ENCODE data around the gene PCDHGB3. TPM values are rescaled to one million over a fixed set of nuclear protein-coding genes. Genes with fewer than 3 reads are reported as not detected.
"Not testable (repeated sequence)": the region's sequence is repeated elsewhere in the genome, so short reads cannot be mapped to it uniquely, and the experiment has no call there.

Gene PCDHGB3
- total RNA-seq, 1 donor from 2014 or later = 14.2 TPM

DNA sequence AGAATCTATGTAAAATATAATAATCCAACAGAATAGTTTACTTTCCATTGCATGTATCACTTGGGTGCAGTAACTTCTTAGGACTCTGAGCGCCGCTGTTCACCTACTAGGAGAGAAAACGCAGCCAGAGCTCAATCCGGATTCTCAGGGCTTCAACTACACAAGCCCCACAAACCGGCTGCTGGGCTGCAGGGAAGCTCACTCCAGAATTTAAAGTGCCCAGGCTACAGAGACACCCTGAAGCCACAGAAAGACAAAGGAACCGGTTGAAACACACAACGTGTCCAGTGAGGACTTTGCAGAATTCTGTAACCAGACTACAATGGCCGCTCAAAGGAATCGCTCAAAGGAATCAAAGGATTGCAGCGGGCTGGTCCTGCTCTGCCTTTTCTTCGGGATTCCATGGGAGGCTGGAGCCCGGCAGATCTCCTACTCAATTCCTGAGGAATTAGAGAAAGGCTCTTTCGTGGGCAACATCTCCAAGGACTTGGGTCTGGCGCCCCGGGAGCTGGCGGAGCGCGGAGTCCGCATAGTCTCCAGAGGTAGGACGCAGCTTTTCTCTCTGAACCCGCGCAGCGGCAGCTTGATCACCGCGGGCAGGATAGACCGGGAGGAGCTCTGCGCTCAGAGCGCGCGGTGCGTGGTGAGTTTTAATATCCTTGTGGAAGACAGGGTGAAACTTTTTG lies 43.0 kb downstream of the PCDHGB3 start, which contains the start of gene PCDHGA10:
Gene PCDHGA10, plus strand, starts transcription at position 134 of the 686 bp plus-strand sequence. Its CDS starts 189 bp downstream, at position 323.
- DNase-seq (ENCODE audit: low spot score) = no peak
- intact Hi-C loops (cut with DNase I) = no loop called here

DNA sequence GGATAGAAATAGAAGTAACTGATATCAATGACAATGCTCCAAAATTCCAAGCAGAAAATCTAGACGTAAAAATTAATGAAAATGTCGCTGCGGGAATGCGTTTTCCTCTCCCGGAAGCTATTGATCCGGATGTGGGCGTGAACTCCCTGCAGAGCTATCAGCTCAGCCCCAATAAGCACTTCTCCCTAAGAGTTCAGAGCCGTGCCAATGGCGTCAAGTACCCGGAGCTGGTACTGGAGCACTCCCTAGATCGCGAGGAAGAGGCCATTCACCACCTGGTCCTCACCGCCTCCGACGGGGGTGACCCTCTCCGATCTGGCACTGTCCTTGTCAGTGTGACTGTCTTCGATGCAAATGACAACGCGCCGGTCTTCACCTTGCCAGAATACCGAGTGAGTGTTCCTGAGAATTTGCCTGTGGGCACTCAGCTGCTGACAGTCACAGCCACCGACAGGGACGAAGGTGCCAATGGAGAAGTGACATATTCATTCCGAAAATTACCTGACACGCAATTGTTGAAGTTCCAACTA lies 43.6 kb downstream of the PCDHGB3 start:
- DNase-seq (ENCODE audit: low spot score) = no peak
- intact Hi-C loops (cut with DNase I) = loop anchor here (2.0 kb wide), 1 partner anchor 145 kb away; no protein-coding TSS in a partner anchor

DNA sequence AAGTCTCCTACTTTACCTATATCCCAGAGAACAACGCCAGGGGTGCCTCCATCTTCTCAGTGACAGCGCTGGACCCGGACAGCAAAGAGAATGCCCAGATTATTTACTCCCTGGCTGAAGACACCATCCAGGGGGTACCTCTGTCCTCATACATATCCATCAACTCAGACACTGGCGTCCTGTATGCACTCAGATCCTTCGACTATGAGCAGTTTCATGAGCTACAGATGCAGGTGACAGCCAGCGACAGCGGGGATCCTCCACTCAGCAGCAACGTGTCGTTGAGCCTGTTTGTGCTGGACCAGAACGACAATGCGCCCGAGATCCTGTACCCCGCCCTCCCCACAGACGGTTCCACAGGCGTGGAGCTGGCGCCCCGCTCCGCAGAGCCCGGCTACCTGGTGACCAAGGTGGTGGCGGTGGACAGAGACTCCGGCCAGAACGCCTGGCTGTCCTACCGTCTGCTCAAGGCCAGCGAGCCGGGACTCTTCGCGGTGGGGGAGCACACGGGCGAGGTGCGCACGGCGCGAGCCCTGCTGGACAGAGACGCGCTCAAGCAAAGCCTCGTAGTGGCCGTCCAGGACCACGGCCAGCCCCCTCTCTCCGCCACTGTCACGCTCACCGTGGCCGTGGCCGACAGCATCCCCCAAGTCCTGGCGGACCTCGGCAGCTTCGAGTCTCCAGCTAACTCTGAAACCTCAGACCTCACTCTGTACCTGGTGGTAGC lies 44.7 kb downstream of the PCDHGB3 start:
- not testable (repeated sequence) for DNase-seq (ENCODE audit: low spot score)
- intact Hi-C loops (cut with DNase I) = loop anchor here (2.0 kb wide), 1 partner anchor 144 kb away; no protein-coding TSS in a partner anchor

- not testable (repeated sequence) for DNase-seq (ENCODE audit: low spot score)
- intact Hi-C loops (cut with DNase I) = loop anchor here (2.0 kb wide), 1 partner anchor 144 kb away; no protein-coding TSS in a partner anchor
Observed at GRCh38 chr5:141415275-141415618, 45.2 kb downstream of the PCDHGB3 start.

DNA sequence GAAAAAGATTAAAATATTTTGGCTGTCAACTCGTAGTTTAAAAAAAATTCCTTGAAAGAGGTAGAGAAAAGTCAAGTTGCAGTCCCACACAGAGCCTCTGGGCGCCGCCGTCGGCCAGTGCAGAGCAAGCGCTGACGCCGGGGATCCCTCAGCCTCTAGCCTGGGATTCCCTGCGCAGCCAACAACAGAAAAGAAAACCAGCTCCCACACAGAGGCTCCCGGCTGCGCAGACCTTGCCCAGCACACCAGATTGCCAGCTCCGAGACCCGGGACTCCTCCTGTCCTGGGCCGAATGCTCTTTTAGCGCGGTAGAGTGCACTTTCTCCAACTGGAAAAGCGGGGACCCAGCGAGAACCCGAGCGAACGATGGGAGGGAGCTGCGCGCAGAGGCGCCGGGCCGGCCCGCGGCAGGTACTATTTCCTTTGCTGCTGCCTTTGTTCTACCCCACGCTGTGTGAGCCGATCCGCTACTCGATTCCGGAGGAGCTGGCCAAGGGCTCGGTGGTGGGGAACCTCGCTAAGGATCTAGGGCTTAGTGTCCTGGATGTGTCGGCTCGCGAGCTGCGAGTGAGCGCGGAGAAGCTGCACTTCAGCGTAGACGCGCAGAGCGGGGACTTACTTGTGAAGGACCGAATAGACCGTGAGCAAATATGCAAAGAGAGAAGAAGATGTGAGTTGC lies 47.6 kb downstream of the PCDHGB3 start, which contains the start of gene PCDHGB7:
Gene PCDHGB7, plus strand, starts transcription at position 184 of the 679 bp plus-strand sequence. Its CDS starts 183 bp downstream, at position 367.
- DNase-seq (ENCODE audit: low spot score) = peak; percentile 86
- intact Hi-C loops (cut with DNase I) = loop anchor here (2.0 kb wide), 1 partner anchor 107 kb away; no protein-coding TSS in a partner anchor

GRCh38 chr5:141419074-141419880 lies 49.2 kb downstream of the PCDHGB3 start:
- intact Hi-C loops (cut with DNase I) = no loop called here

DNA sequence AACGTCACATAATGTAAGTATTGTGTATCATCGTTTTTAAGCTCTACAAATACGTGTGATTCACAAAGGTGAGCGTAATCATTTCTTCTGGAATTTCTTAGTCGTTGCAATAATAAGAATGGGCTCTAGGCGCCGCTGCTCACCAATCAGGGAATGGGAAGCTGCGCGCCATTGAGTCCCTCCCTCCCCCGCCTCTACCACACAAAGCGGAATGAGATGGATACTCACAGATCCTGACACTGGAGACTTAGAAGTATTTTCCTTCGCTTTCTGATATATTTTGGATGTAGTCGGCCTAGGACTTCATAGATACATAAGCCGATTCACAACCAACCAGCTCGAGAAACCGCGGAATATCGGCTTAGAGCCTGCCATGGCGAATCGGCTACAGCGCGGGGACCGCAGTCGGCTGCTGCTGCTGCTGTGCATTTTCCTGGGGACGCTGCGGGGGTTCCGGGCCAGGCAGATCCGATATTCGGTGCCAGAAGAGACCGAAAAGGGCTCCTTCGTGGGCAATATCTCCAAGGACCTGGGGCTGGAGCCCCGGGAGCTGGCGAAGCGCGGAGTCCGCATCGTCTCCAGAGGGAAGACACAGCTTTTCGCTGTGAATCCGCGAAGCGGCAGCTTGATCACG lies 50.9 kb downstream of the PCDHGB3 start, which contains the start of gene PCDHGA11:
Gene PCDHGA11, plus strand, starts transcription at position 197 of the 634 bp plus-strand sequence. Its CDS starts 177 bp downstream, at position 374.
- no peak for DNase-seq (ENCODE audit: low spot score)
- intact Hi-C loops (cut with DNase I) = no loop called here

More at GRCh38 chr5:141419074-141419880, 49.2 kb downstream of the PCDHGB3 start:
- DNase-seq (ENCODE audit: low spot score) = no peak

- no peak for DNase-seq (ENCODE audit: low spot score)
- intact Hi-C loops (cut with DNase I) = no loop called here
Observed at GRCh38 chr5:141421489-141421855, 51.4 kb downstream of the PCDHGB3 start.

Other genes starting within 250 kb of the PCDHGB3 start
- 1.3 TPM for gene PCDHB4, start 248.4 kb upstream of the PCDHGB3 start, total RNA-seq
- gene PCDHB5, start 235.0 kb upstream of the PCDHGB3 start, total RNA-seq = 3.2 TPM
- gene PCDHB6, start 220.2 kb upstream of the PCDHGB3 start, total RNA-seq = 0.57 TPM
- gene PCDHB7, start 197.6 kb upstream of the PCDHGB3 start, total RNA-seq = 0.67 TPM
- 2.3 TPM for gene PCDHB8, start 192.5 kb upstream of the PCDHGB3 start, total RNA-seq
- 2.2 TPM for gene PCDHB16, start 187.9 kb upstream of the PCDHGB3 start, total RNA-seq
- 1.3 TPM for gene PCDHB9, start 183.1 kb upstream of the PCDHGB3 start, total RNA-seq
- 0.94 TPM for gene PCDHB10, start 177.9 kb upstream of the PCDHGB3 start, total RNA-seq
- gene PCDHB11, start 170.6 kb upstream of the PCDHGB3 start, total RNA-seq = 1.9 TPM
- gene PCDHB12, start 161.5 kb upstream of the PCDHGB3 start, total RNA-seq = 1.1 TPM
- gene PCDHB13, start 156.3 kb upstream of the PCDHGB3 start, total RNA-seq = 4.8 TPM
- 4.4 TPM for gene PCDHB14, start 146.9 kb upstream of the PCDHGB3 start, total RNA-seq
- 9.9 TPM for gene PCDHB15, start 124.8 kb upstream of the PCDHGB3 start, total RNA-seq
- gene SLC25A2, start 66.2 kb upstream of the PCDHGB3 start, total RNA-seq = not detected
- 116 TPM for gene TAF7, start 49.5 kb upstream of the PCDHGB3 start, total RNA-seq
- gene PCDHGA1, start 39.7 kb upstream of the PCDHGB3 start, total RNA-seq = 4.6 TPM
- 17.3 TPM for gene PCDHGA2, start 31.5 kb upstream of the PCDHGB3 start, total RNA-seq
- 22.9 TPM for gene PCDHGA3, start 26.4 kb upstream of the PCDHGB3 start, total RNA-seq
- gene PCDHGB1, start 20.1 kb upstream of the PCDHGB3 start, total RNA-seq = 12.6 TPM
- 15.6 TPM for gene PCDHGA4, start 15.2 kb upstream of the PCDHGB3 start, total RNA-seq
- 16.2 TPM for gene PCDHGB2, start 10.2 kb upstream of the PCDHGB3 start, total RNA-seq
- gene PCDHGA5, start 6.1 kb upstream of the PCDHGB3 start, total RNA-seq = 9.7 TPM
- 11.5 TPM for gene PCDHGA6, start 3.6 kb downstream of the PCDHGB3 start, total RNA-seq
- 11.8 TPM for gene PCDHGA7, start 12.5 kb downstream of the PCDHGB3 start, total RNA-seq
- gene PCDHGB4, start 17.5 kb downstream of the PCDHGB3 start, total RNA-seq = 12.5 TPM
- 14.0 TPM for gene PCDHGA8, start 22.4 kb downstream of the PCDHGB3 start, total RNA-seq
- 13.9 TPM for gene PCDHGB5, start 27.7 kb downstream of the PCDHGB3 start, total RNA-seq
- 9.6 TPM for gene PCDHGA9, start 32.5 kb downstream of the PCDHGB3 start, total RNA-seq
- gene PCDHGB6, start 37.8 kb downstream of the PCDHGB3 start, total RNA-seq = 11.9 TPM
- 11.0 TPM for gene PCDHGA10, start 42.7 kb downstream of the PCDHGB3 start, total RNA-seq
- 16.4 TPM for gene PCDHGB7, start 47.4 kb downstream of the PCDHGB3 start, total RNA-seq
- 9.6 TPM for gene PCDHGA11, start 50.8 kb downstream of the PCDHGB3 start, total RNA-seq
- gene PCDHGA12, start 60.3 kb downstream of the PCDHGB3 start, total RNA-seq = 10.3 TPM
- 16.9 TPM for gene PCDHGC3, start 105.7 kb downstream of the PCDHGB3 start, total RNA-seq
- 5.8 TPM for gene PCDHGC4, start 114.8 kb downstream of the PCDHGB3 start, total RNA-seq
- 6.1 TPM for gene PCDHGC5, start 118.8 kb downstream of the PCDHGB3 start, total RNA-seq
- gene DIAPH1, start 248.8 kb downstream of the PCDHGB3 start, total RNA-seq = 77.7 TPM

Data from cardiac septum (tissue), 1 donor.